ENCODE results near the gene CLPTM1L.
"Not testable (repeated sequence)": the region's sequence is repeated elsewhere in the genome, so short reads cannot be mapped to it uniquely, and the experiment has no call there.

The CLPTM1L gene

DNA sequence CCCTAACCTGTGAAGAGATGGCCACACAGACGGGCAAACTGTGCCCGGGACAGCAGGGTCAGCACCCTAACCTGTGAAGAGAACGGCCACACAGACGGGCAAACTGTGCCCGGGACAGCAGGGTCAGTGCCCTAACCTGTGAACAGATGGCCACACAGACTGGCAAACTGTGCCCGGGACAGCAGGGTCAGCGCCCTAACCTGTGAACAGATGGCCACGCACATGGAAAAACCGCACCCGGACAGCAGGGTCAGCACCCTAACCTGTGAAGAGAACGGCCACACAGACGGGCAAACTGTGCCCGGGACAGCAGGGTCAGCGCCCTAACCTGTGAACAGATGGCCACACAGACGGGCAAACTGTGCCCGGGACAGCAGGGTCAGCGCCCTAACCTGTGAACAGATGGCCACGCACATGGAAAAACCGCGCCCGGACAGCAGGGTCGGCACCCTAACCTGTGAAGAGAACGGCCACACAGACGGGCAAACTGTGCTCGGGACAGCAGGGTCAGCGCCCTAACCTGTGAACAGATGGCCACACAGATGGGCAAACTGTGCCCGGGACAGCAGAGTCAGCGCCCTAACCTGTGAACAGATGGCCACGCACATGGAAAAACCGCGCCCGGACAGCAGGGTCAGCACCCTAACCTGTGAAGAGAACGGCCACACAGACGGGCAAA is 5.6 kb downstream of the CLPTM1L start:
- not testable (repeated sequence) for DNase-seq (ENCODE audit: low read depth)

DNA sequence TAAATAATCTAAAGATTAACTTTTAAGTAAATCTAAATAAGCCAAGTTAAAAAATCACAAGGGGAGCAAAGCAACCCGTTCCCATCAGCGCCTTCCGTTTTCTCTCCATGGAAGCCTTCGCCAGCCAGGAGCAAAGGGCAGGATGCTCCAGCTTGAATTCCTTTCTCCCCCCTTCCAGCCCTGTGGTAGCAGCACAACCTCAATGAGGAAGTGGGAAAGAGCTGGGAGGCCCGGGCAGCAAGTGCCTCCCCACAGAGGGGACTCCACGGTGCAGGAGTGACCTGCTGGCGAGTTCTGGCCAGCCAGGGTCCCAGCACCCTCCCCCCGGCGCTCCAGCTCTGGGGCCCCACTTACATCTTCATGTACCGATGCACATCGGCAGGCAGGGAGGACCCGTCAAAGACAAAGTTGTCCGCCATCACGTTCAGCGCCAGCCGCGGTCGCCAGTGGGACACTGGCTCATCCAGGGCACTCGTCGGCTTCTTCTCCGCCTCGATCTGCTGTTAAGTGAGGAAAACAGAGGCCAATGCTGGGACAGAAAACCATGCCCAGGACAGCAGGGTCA is 6.3 kb downstream of the CLPTM1L start:
- DNase-seq (ENCODE audit: low read depth): no peak

DNA sequence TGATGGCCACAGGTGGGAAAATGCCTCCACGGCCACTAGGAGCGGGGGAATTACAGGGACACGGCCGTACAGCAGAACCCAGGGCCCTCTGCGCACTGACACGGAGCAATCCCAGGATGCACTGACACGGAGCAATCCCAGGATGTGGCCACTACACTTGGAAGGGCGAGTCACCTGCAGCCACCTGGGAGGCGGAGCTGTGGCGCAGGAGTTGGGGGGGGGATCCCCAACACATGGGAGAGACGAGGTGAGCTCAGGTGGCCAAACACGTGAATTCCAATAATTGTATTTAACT is 6.8 kb downstream of the CLPTM1L start:
- DNase-seq (ENCODE audit: low read depth): no peak

DNA sequence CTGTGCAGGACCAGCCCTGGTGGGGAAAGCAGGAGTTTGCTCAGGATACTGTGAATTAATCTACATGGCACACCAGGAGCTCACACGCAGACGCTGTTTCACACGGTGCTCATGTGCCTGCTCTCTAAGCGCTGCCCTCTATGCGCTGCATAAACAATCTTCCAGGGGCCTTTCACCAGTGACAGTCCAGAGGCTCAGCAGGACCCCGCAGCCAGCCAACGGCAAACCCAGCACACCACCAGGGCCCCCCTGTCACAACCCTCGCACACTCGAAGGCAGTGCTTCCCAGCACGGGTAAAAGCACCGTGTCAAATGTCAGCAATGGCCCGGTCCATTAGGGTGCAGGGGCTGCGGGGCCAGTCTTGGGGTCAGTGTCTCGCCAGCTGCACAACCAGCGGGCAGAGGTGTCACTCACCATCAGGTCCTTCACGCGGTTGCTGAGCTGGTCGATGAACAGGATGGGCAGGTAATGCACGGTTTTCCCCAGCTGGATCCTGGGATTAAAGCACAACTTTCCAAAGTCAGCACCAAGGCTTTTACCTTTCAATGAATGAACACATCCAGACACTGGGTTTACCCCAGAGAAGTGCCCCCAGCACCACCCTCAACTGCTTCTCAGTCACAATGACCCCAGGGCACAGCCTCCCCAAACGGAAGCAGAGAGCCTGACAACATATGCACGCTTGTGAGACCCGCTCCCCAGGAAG is 7.3 kb downstream of the CLPTM1L start:
- no peak for DNase-seq (ENCODE audit: low read depth)

DNA sequence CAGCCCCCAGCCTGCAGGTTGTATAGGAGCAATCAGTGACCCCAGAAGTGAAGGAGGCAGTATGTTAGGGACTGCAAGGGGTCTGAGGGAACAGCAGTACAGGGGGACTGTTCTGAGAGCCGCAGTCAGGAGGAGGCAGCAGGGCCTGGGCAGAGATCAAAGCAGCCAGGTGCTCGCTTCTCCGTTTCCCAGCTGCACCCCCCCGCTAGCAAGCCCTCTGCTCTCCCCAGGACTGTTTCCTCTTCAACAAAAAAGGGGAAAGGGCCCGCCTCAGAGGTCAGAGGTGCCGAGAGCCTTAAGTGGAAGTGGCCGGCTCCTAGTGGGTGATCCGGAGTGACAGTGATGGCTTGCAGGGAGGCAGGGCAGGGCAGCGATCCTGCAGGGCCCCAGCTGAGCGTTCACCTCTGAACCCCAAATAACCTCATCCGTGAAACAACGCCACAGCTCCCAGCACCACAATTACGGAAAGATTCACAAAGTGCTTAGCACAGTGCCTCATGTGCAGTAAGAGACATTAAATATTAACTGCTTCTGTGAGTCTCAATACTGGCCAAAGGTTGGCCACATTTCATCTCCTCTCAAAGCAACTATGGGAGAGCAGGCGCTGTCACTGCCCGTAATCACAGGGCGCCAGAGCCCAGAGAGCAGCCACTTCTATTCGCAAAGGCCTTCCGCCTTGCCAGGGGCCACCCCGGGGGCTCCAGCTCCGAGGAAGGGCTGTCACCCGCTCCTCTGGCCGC is 8.0 kb downstream of the CLPTM1L start:
- no peak for DNase-seq (ENCODE audit: low read depth)

DNA sequence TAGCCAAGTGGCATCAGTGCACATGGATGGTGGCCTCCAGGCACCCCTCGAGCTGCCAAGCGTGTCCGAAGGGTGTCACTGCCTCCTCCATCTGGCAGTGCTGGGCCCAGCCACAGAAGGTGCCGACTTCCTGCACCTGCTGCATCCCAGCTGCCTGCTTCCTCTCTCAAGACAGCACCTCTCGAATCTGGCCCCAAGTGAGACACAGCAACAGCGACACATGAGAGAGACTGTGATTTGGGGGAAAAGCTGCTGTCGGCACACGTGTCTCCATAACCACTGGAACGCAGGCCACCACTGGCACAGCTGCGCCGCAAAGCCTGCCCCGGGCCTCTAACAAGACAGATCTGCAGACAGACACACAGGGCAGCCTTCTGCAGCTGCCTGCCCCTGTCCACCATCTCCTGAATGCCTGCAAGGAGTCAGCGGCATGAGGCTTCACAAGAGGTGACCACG is 8.8 kb downstream of the CLPTM1L start:
- no peak for DNase-seq (ENCODE audit: low read depth)

DNA sequence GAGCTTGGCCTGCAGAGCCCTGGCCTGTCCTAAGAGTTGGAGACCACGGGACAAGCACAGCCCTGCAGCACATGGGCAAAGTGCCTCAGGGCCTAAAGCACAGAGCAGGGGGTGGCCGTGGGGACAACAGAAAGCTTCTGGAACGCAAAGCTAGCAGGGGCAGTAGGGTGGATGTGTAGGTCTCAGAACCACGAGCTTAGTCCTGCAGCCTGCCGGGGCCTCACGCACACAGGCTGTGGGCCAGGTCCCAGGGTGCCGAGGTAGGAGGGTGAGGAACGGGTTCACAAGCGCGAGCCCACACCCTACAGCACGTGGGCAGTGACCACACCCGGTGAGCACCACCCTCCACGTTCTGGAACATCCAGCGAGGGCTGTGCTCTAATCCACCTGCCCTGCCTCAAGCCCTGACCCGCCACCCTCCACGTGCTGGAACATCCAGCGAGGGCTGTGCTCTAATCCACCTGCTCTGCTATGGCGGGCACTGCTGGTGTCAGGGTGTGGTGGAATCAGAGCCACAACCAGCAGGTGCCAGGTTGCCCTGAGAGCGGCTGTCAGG is 9.3 kb downstream of the CLPTM1L start:
- no peak for DNase-seq (ENCODE audit: low read depth)

DNA sequence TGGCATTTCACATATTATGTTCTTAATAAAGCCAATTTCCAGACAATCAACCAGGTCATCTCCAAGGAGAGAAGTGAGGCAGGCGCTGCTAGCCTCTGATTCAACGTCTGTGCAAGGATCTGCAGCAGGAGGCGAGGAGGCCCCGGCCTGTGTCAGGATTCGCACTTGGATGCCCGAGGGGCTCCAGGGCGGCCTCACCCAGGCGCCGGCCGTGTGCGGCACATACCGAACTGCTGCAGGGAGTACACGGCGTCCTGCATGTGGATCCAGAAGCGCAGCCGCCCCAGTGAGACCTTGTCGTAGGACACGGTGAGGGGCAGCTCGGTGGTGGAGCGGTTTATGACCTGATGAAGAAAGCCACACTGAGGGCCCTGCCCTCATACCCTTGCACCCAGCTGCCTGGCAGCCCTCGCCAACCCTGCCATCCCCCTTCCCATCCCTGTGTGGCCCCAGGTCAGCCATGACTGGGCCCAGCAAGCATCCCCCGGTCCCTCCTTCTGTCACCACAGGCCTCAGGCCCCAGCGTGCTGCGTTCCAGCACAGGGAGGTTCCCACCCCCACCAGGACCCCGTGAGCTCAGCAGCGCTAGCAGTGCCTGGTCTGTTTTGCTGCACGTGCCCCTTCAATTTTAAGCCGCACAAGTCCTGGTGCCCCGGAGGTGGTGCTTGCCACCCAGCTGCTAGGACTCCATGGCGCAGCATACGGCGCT is 9.9 kb downstream of the CLPTM1L start:
- DNase-seq (ENCODE audit: low read depth): no peak

DNA sequence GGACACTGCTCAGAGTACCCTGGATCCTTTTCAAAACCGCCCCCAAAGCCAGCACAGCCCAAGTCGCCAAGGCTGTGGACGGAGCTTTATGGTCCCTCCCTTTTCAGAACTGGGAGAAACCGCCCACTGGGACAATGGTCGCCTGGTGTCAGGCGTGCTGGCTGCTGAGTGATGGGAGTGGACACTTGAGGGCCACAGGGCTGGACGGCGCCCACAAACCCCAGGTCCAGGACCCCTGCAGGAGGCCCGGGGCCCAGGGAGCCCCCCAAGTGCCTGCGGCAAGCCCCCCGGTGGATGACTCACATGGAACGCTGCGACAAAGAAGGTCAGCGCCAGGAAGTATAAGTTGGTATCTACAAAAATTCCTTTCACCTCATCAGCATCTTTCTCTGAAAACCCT is 10.9 kb downstream of the CLPTM1L start:
- no peak for DNase-seq (ENCODE audit: low read depth)

DNA sequence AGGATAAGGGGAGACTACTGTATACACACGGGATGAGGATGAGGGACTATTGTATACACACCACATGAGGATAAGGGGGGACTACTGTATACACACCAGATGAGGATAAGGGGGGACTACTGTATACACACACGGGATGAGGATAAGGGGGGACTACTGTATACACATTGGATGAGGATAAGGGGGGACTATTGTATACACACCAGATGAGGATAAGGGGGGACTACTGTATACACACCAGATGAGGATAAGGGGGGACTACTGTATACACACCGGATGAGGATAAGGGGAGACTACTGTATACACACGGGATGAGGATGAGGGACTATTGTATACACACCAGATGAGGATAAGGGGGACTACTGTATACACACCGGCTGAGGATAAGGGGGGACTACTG is 11.6 kb downstream of the CLPTM1L start:
- DNase-seq (ENCODE audit: low read depth): not testable (repeated sequence)

DNA sequence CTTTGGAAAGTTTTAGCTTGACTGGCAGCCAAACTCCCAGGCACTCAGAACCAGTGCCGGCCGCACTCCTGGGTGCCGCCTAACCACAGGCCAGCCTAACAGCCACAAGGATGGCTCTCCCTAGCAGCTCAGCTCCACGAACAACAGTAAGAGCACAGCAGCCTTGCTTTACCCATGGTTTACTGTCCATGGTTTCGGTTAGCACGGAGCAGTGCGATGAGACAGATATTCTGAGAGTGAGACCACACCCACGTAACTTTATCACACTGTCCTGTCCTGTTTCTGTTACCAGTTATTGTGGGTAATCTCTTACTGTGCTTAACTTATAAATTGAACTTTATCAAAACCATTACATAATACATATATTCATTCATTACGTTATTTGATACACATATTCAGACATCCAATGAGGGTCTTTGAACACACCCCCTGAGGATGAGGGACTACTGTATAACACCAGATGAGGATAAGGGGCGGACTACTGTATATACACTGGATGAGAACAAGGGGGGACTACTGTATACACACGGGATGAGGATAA is 12.4 kb downstream of the CLPTM1L start:
- DNase-seq (ENCODE audit: low read depth): no peak

DNA sequence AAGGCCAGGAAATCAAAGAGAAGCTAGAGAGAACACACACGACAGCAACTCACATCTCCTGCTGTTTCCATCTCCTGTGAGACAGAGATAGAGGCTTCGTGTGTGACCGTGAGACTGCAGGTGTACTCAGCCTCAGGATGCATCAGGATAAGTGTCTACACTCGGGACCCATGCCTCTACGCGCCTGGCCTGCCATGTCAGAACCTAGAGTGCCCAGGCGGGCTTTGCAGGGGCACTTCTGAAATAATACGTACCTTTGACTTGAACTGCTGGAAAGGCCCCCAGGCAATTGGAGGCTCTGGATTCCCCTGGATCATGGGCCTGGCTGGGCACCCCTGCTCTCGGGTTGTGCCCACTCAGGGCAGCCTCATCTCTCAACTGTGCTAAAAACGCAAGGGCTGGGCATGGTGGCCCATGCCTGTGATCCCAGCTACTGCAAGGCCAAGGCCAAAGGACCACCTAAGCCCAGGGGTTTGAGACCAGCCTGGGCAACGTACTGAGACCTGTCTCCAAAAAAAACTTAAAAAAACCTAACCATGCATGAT is 13.0 kb downstream of the CLPTM1L start:
- no peak for DNase-seq (ENCODE audit: low read depth)

DNA sequence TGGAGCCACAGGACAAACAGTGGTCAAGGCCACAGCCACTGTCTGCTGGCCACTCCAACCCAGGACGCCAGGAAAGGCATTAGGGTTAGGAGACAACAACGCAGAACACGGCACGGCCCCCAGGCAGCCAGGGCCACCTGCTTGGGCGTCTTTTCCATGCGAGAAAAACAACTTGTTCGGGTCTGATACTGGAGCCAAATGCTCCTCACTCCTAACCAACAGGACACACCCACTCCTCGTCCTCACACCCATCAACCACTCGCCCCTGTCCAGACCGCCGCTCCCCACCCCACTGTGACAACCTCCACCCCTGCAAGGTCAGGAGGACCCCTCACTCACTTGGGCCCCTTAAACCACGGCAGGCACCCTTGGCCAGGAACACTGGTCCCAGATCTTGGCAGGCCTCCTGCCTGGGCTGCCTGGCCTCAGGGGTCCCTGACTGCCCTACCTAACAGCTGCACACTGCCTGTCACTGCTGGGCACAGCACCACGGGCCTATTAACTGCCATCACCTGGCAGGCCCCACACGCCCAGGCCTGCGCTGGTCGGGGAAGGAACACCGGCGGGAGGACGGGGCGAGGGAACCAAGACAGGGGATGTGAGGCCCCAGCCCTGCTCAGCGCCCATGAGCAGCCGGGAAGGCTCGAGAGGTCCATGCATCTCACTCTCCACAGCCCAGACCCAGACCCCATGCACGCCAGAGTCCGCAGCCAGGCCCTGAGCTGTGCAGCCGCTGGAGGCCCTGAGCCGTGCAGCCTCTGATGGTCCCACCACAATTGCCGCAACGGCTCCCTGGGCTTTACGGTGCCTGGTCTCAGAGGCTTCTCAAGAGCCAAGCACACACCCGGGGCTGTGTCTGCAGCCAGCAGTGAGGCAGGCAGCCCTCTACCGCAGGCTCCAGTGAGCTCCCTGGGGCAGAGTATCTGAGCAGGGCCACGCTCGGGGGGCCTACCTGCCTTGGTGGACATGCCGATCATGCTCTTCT is 13.8 kb downstream of the CLPTM1L start:
- no peak for DNase-seq (ENCODE audit: low read depth)

DNA sequence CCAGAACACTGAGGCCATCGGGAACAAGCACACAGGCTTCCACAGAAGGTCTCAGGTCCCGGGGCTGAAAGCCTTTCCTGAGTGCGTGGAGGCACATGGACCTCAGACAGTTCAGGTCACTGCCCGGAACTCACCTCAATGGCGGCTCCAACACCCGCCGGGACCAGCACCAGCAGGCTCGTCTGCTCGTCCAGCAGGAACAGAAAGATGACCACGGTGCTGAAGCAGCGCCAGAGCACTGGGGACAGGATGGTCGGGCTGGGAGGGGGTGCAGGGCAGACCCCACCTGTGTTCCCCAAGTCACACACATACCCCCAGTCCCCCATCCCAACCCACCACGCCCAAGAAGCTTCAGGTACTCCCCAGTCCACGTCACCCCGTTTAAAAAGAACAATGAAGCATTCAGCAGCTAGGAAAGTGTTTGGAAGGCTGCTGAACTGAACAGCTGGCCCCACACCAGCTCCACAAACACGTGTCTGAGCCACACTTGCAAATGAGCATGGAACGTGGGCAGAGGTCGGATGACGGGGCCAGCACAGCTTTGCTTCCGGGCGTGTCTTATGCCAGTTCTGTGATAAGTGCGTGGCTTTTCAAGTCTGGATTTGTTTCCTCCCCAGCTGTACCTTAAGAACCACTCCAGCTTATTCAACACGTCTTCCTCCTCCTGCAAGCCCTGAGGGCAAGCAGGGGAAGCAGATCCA is 14.6 kb downstream of the CLPTM1L start:
- no peak for DNase-seq (ENCODE audit: low read depth)

DNA sequence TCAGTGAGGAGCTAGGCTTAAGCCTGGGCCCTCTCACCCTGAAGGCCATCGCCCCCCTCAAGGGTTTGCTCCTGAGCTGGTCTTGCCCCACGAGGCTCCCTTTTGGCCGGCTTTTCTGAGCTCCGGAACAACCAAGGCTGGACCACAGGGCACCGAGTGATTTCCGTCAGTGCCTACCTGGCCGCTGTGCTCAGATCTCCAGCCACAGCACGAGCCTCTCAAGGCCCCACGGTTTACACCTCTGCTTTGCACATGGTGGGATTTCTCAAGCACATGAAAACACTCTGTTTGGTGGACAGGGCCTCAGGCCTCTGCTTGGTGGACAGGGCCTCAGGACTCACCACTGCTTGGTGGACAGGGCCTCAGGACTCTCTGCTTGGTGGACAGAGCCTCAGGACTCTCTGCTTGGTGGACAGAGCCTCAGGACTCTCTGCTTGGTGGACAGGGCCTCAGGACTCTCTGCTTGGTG is 15.8 kb downstream of the CLPTM1L start:
- DNase-seq (ENCODE audit: low read depth): no peak

DNA sequence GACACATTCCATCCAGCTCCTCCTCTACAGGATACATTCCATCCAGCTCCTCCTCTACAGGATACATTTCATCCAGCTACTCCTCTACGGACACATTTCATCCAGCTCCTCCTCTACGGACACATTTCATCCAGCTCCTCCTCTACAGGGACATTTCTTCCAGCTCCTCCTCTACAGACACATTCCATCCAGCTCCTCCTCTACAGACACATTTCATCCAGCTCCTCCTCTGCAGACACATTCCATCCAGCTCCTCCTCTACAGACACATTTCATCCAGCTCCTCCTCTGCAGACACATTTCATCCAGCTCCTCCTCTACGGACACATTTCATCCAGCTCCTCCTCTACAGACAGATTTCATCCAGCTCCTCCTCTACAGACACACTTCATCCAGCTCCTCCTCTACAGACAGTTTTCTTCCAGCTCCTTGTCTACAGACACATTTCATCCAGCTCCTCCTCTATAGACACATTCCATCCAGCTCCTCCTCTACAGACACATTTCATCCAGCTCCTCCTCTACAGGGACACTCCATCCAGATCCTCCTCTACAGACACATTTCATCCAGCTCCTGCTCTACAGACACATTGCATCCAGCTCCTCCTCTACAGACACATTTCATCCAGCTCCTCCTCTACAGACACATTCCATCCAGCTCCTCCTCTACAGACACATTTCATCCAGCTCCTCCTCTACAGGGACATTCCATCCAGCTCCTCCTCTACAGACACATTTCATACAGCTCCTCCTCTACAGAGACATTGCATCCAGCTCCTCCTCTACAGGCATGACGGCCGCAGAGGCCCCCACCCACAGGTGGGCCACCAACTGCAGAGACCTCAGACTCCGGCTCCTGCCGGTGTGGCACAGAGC is 16.4 kb downstream of the CLPTM1L start:
- not testable (repeated sequence) for DNase-seq (ENCODE audit: low read depth)

DNA sequence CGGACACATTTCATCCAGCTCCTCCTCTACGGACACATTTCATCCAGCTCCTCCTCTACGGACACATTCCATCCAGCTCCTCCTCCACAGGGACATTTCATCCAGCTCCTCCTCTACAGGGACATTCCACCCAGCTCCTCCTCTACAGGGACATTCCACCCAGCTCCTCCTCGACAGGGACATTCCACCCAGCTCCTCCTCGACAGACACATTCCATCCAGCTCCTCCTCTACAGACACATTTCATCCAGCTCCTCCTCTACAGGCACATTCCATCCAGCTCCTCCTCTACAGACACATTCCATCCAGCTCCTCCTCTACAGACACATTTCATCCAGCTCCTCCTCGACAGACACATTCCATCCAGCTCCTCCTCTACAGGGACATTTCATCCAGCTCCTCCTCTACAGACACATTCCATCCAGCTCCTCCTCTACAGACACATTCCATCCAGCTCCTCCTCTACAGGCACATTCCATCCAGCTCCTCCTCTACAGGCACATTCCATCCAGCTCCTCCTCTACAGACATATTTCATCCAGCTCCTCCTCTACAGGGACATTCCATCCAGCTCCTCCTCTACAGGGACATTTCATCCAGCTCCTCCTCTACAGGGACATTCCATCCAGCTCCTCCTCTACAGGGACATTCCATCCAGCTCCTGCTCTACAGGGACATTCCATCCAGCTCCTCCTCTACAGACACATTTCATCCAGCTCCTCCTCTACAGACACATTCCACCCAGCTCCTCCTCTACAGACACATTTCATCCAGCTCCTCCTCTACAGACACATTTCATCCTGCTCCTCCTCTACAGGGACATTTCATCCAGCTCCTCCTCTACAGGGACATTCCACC is 17.8 kb downstream of the CLPTM1L start:
- not testable (repeated sequence) for DNase-seq (ENCODE audit: low read depth)

DNA sequence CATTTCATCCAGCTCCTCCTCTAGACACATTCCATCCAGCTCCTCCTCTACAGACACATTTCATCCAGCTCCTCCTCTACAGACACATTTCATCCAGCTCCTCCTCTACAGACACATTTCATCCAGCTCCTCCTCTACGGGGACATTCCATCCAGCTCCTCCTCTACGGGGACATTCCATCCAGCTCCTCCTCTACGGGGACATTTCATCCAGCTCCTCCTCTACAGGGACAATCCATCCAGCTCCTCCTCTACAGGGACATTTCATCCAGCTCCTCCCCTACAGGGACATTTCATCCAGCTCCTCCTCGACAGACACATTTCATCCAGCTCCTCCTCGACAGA is 18.4 kb downstream of the CLPTM1L start:
- DNase-seq (ENCODE audit: low read depth): not testable (repeated sequence)
